Activated CD4-positive, alpha-beta T cell treated with anti-CD3 and anti-CD28 coated beads, Interleukin-2, amount 10 ng/mL, durations not matched to agents 24 days and 14 days (primary cell): ENCODE data around the gene TSHZ2. TPM values are rescaled to one million over a fixed set of nuclear protein-coding genes. Genes with fewer than 3 reads are reported as not detected.

ENCODE experiments used
- DNase-seq: peaks from one replicate; pipeline ENCODE4 v3.0.0; 2022
- H3K27ac Mint-ChIP-seq: one replicate; pipeline ENCODE4 v1.8.0; 2022; ENCODE audit warnings: mild to moderate bottlenecking, mixed read lengths
- H3K27me3 Mint-ChIP-seq: one replicate; pipeline ENCODE4 v1.8.0; 2022; ENCODE audit warnings: mixed read lengths
- H3K36me3 Mint-ChIP-seq: one replicate; pipeline ENCODE4 v1.8.0; 2022; ENCODE audit warnings: low read depth, mild to moderate bottlenecking, mixed read lengths
- H3K4me1 Mint-ChIP-seq: one replicate; pipeline ENCODE4 v1.8.0; 2021; ENCODE audit warnings: mixed read lengths
- H3K4me3 Mint-ChIP-seq: one replicate; pipeline ENCODE4 v1.8.0; 2022; ENCODE audit warnings: mild to moderate bottlenecking, moderate library complexity, mixed read lengths
- H3K9me3 Mint-ChIP-seq: one replicate; pipeline ENCODE4 v1.8.0; 2021; ENCODE audit warnings: mixed read lengths
- intact Hi-C: fragments of 100-400 bp; cut with micrococcal nuclease; formaldehyde crosslinking; loops from one replicate; pipeline ENCODE4 v1.15.1; 2023
- total RNA-seq: library from RNA; stranded (reverse); gene quantifications from 2 replicates; pipeline ENCODE4 v1.2.3, GENCODE V29; 2022

Gene TSHZ2
- total RNA-seq, 1 donor from 2014 or later, result 29.5 TPM

- intact Hi-C loops, result no loop called here
- Mint-ChIP-seq H3K4me1 (no peaks in the 10 kb centered on the region), H3K27ac (no peak overlapping the region), H3K27me3 (no peaks in the 10 kb centered on the region), H3K36me3 (peaks cover 6% of the 10 kb centered on the region), H3K9me3 (peaks cover 24% of the 10 kb centered on the region), H3K4me3 (no peak overlapping the region)
- DNase-seq, result no peak
Measured at GRCh38 chr20:53237461-53237860, 265.3 kb downstream of the TSHZ2 start.

DNA sequence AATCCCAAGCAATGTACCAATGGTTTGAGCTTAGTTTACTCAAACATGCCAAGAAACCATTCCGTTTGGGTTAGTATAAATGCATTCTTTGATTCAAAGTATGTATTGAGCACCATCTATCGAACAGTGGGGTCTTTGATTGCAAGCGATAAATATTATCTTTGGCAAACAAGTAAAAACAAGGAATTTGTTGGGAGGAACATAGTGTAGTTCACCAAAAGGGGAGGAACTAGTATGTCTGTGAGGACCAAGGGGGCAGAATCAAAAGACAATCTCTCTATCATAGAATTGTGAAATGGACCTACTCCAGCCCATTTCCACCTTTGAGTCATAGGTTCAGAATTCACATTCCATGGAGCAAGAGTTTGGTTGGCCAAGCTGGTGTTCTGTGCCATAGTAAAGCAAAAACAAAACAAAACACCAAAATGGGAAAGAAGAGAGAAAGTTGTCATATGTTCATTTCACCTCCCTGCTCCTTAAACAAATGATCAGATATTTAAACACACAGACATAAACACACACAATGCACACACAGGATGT, 266.0 kb downstream of the TSHZ2 start:
- intact Hi-C loops, result no loop called here

DNA sequence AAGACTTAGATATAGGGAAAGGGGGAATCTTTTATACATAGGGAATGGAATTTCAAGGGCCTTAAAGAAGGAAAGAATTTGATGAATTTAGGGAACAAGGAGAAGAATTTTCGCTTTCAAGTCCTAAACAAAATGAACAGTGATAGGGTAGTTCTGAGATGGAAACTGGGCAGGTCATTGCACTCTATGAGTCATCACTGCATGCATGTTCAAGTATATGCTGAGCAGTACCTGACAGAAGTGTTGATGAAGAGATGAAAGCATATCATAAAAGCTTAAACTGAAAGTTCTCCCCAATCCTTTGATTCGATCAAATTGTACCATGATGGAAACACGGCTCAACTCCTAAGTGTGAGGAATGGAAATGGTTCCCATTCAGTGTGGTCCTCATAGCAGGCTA, 271.0 kb downstream of the TSHZ2 start:
- H3K27ac Mint-ChIP-seq, result no peak overlapping the region
- intact Hi-C loops, result no loop called here

More for the DNA sequence above, 266.0 kb downstream of the TSHZ2 start:
- no peak for DNase-seq
- H3K27ac Mint-ChIP-seq, result no peak overlapping the region
- H3K4me1 Mint-ChIP-seq, result peaks cover 4% of the 10 kb centered on the region
- peaks cover 6% of the 10 kb centered on the region for H3K36me3 Mint-ChIP-seq
- H3K9me3 Mint-ChIP-seq, result peaks cover 24% of the 10 kb centered on the region
- H3K27me3 Mint-ChIP-seq, result no peaks in the 10 kb centered on the region
- no peak overlapping the region for H3K4me3 Mint-ChIP-seq

GRCh38 chr20:53244711-53245110, 272.6 kb downstream of the TSHZ2 start:
- Mint-ChIP-seq H3K36me3 (peaks cover 2% of the 10 kb centered on the region), H3K4me3 (no peak overlapping the region), H3K27ac (no peak overlapping the region), H3K9me3 (peaks cover 3% of the 10 kb centered on the region), H3K27me3 (no peaks in the 10 kb centered on the region), H3K4me1 (peaks cover 5% of the 10 kb centered on the region)
- DNase-seq, result no peak
- intact Hi-C loops, result no loop called here

More for the DNA sequence above, 271.0 kb downstream of the TSHZ2 start:
- peaks cover 5% of the 10 kb centered on the region for H3K4me1 Mint-ChIP-seq
- peaks cover 6% of the 10 kb centered on the region for H3K9me3 Mint-ChIP-seq
- no peak for DNase-seq
- H3K36me3 Mint-ChIP-seq, result peaks cover 2% of the 10 kb centered on the region
- H3K4me3 Mint-ChIP-seq, result no peak overlapping the region
- H3K27me3 Mint-ChIP-seq, result no peaks in the 10 kb centered on the region

DNA sequence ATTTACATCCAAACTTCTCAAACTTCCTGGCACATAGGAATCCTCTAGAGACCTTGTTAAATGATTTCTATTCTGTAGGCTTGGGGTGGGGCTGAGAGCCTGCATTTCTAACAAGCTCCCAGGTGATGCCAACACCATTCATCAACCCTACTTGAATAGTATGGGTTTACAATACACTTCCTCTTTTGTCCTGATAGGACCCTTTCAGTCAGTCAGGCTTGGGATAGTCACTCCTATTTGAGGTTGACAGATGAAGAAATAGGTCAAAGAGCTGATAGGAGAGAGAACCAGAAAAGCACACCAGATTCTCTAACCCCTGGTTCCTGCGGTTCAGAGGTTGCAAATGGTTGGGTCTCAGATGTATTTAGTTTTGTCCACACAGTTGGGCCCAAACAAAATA, 273.4 kb downstream of the TSHZ2 start:
- intact Hi-C loops, result no loop called here
- no peak overlapping the region for H3K27ac Mint-ChIP-seq
- no peaks in the 10 kb centered on the region for H3K27me3 Mint-ChIP-seq
- peaks cover 5% of the 10 kb centered on the region for H3K4me1 Mint-ChIP-seq
- DNase-seq, result no peak
- peaks cover 3% of the 10 kb centered on the region for H3K9me3 Mint-ChIP-seq
- H3K4me3 Mint-ChIP-seq, result no peak overlapping the region
- H3K36me3 Mint-ChIP-seq, result peaks cover 2% of the 10 kb centered on the region

- no peak for DNase-seq
- H3K9me3 Mint-ChIP-seq, result peaks cover 3% of the 10 kb centered on the region
- H3K27me3 Mint-ChIP-seq, result no peaks in the 10 kb centered on the region
- no peak overlapping the region for H3K4me3 Mint-ChIP-seq
- peaks cover 5% of the 10 kb centered on the region for H3K4me1 Mint-ChIP-seq
- H3K36me3 Mint-ChIP-seq, result peaks cover 2% of the 10 kb centered on the region
- intact Hi-C loops, result no loop called here
- no peak overlapping the region for H3K27ac Mint-ChIP-seq
Measured at GRCh38 chr20:53247468-53248103, 275.4 kb downstream of the TSHZ2 start.

DNA sequence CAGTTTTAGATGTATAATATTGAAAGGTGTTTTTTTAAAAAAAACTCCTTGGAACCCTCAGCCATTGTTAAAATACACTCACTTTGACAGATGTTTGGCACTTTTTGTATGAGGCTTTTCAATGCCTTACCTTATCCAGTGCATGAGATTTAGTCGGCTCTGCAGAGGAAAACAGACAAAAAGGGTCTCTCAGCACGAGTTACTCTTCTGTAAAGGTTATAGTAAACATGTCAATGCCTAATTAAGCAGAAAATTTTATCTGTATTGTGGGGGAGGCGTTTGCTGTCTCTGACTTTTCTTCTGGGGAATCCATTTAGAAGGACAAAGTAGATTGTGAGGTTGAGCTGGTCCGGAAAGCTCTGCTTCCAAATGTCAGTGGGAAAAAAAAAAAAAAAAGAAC, 278.3 kb downstream of the TSHZ2 start:
- Mint-ChIP-seq H3K36me3 (peaks cover 21% of the 10 kb centered on the region), H3K4me3 (no peak overlapping the region), H3K27me3 (no peaks in the 10 kb centered on the region), H3K4me1 (peaks cover 2% of the 10 kb centered on the region), H3K9me3 (peaks cover 2% of the 10 kb centered on the region), H3K27ac (no peak overlapping the region)
- intact Hi-C loops, result no loop called here
- DNase-seq, result no peak

DNA sequence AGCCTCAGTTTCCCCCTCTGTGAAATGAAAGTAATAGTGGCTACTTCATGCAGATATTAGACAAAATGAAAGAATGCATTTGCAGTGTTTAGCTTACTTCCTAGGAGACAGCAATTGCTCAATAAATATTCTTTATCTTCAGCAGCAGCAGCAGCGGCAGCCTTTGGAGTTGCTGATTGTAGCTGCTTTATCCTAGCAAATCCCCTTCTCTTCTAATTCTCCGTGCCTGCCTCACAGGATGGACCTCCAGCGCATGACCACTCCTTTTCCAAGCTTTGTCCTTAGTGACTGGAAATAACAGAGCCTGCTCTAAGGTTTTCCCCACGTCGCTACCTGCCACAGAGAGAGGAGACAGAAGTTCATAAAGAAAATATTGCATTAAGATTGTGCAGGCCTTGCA, 279.8 kb downstream of the TSHZ2 start:
- intact Hi-C loops, result no loop called here
- Mint-ChIP-seq H3K4me1 (peaks cover 2% of the 10 kb centered on the region), H3K9me3 (no peaks in the 10 kb centered on the region), H3K36me3 (peaks cover 24% of the 10 kb centered on the region), H3K27ac (no peak overlapping the region), H3K4me3 (no peak overlapping the region), H3K27me3 (no peaks in the 10 kb centered on the region)
- no peak for DNase-seq

DNA sequence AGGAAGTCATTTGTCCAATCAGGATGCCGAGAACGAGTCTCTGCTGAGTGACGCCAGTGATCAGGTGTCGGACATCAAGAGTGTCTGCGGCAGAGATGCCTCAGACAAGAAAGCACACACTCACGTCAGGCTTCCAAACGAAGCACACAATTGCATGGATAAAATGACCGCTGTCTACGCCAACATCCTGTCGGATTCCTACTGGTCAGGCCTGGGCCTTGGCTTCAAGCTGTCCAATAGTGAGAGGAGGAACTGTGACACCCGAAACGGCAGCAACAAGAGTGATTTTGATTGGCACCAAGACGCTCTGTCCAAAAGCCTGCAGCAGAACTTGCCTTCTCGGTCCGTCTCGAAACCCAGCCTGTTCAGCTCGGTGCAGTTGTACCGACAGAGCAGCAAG, 281.5 kb downstream of the TSHZ2 start:
- Mint-ChIP-seq H3K27me3 (no peaks in the 10 kb centered on the region), H3K36me3 (peaks cover 24% of the 10 kb centered on the region), H3K4me3 (no peak overlapping the region), H3K27ac (no peak overlapping the region), H3K9me3 (no peaks in the 10 kb centered on the region), H3K4me1 (peaks cover 2% of the 10 kb centered on the region)
- no peak for DNase-seq
- intact Hi-C loops, result no loop called here

DNA sequence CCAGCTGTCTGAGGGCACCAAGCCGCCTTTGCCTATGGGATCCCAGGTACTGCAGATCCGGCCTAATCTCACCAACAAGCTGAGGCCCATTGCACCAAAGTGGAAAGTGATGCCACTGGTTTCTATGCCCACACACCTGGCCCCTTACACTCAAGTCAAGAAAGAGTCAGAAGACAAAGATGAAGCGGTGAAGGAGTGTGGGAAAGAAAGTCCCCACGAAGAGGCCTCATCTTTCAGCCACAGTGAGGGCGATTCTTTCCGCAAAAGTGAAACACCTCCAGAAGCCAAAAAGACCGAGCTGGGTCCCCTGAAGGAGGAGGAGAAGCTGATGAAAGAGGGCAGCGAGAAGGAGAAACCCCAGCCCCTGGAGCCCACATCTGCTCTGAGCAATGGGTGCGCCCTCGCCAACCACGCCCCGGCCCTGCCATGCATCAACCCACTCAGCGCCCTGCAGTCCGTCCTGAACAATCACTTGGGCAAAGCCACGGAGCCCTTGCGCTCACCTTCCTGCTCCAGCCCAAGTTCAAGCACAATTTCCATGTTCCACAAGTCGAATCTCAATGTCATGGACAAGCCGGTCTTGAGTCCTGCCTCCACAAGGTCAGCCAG, 283.0 kb downstream of the TSHZ2 start:
- no peak for DNase-seq
- no peaks in the 10 kb centered on the region for H3K27me3 Mint-ChIP-seq
- intact Hi-C loops, result no loop called here
- H3K9me3 Mint-ChIP-seq, result no peaks in the 10 kb centered on the region
- peaks cover 24% of the 10 kb centered on the region for H3K36me3 Mint-ChIP-seq
- H3K4me1 Mint-ChIP-seq, result peaks cover 2% of the 10 kb centered on the region
- no peak overlapping the region for H3K27ac Mint-ChIP-seq
- H3K4me3 Mint-ChIP-seq, result no peak overlapping the region

- H3K4me3 Mint-ChIP-seq, result no peak overlapping the region
- no peaks in the 10 kb centered on the region for H3K9me3 Mint-ChIP-seq
- H3K27me3 Mint-ChIP-seq, result no peaks in the 10 kb centered on the region
- intact Hi-C loops, result no loop called here
- peaks cover 2% of the 10 kb centered on the region for H3K4me1 Mint-ChIP-seq
- H3K27ac Mint-ChIP-seq, result no peak overlapping the region
- H3K36me3 Mint-ChIP-seq, result peaks cover 19% of the 10 kb centered on the region
- no peak for DNase-seq
Measured at GRCh38 chr20:53258741-53259140, 286.6 kb downstream of the TSHZ2 start.

- Mint-ChIP-seq H3K9me3 (no peaks in the 10 kb centered on the region), H3K4me3 (no peak overlapping the region), H3K27ac (no peak overlapping the region), H3K4me1 (no peaks in the 10 kb centered on the region), H3K27me3 (no peaks in the 10 kb centered on the region), H3K36me3 (peaks cover 6% of the 10 kb centered on the region)
- no peak for DNase-seq
- intact Hi-C loops, result no loop called here
Measured at GRCh38 chr20:53260168-53260567, 288.0 kb downstream of the TSHZ2 start.

- no peak overlapping the region for H3K4me3 Mint-ChIP-seq
- no peak for DNase-seq
- no peaks in the 10 kb centered on the region for H3K27me3 Mint-ChIP-seq
Measured at GRCh38 chr20:53260591-53260990, 288.4 kb downstream of the TSHZ2 start.

DNA sequence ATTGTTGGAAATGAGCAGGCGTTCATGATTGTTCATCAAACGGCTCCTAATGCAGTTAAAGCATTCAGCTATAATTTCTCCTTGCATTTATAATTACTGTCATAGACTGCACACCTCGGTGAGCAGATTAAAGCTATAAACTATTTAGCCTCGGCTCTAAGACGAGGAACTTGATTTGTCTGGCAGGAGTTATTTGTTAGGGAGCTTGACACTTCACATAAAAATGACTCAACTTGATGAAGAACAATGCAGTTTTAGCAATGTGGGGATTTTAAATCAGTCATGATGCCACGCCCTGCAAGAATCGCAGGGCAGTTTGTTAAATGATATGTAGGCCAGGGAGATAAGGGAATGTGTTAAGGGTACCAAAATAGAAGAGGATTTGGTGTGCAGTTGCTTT, 290.2 kb downstream of the TSHZ2 start:
- no peak overlapping the region for H3K4me3 Mint-ChIP-seq
- no peaks in the 10 kb centered on the region for H3K4me1 Mint-ChIP-seq
- no peak for DNase-seq
- no peak overlapping the region for H3K27ac Mint-ChIP-seq
- no peaks in the 10 kb centered on the region for H3K36me3 Mint-ChIP-seq
- H3K9me3 Mint-ChIP-seq, result no peaks in the 10 kb centered on the region
- intact Hi-C loops, result no loop called here
- no peaks in the 10 kb centered on the region for H3K27me3 Mint-ChIP-seq

More at GRCh38 chr20:53260591-53260990, 288.4 kb downstream of the TSHZ2 start:
- Mint-ChIP-seq H3K27ac (no peak overlapping the region), H3K9me3 (no peaks in the 10 kb centered on the region), H3K36me3 (peaks cover 3% of the 10 kb centered on the region), H3K4me1 (no peaks in the 10 kb centered on the region)
- intact Hi-C loops, result no loop called here
